OCI-LY1 (cell line): ENCODE results near the gene GRIK3.

ENCODE experiments used
- H2AFZ ChIP-seq: fragments of 200-600 bp; sonication (generic), shearing (Covaris generic); 2 replicates; pipeline ENCODE4 v1.6.0; 2014; ENCODE audit warnings: antibody characterized with exemption, mild to moderate bottlenecking, low read length
- H3F3A ChIP-seq: fragments of 200-600 bp; sonication (generic), shearing (Covaris generic); 2 replicates; pipeline ENCODE4 v1.6.0; 2014; ENCODE audit warnings: mild to moderate bottlenecking, antibody characterized with exemption, low read length, moderate library complexity; ENCODE audit not compliant: insufficient read depth
- H3K27ac ChIP-seq: fragments of 200-600 bp; sonication (generic); 2 replicates; pipeline ENCODE4 v1.5.1; 2014; ENCODE audit warnings: low read length, mixed run types, mild to moderate bottlenecking, low read depth; ENCODE audit not compliant: poor library complexity, severe bottlenecking
- H3K27me3 ChIP-seq: fragments of 200-600 bp; sonication (generic); 2 replicates; pipeline ENCODE4 v1.6.0; 2014; ENCODE audit warnings: antibody characterized with exemption, mild to moderate bottlenecking, low read length, moderate library complexity; ENCODE audit not compliant: insufficient read depth
- H3K36me3 ChIP-seq: fragments of 200-600 bp; sonication (generic); 2 replicates; pipeline ENCODE4 v1.6.1; 2014; ENCODE audit warnings: mild to moderate bottlenecking, antibody characterized with exemption, low read length, moderate library complexity, mixed read lengths; ENCODE audit not compliant: insufficient read depth
- H3K4me1 ChIP-seq: fragments of 200-600 bp; sonication (generic); 2 replicates; pipeline ENCODE4 v1.5.1; 2014; ENCODE audit warnings: mild to moderate bottlenecking, low read length, moderate library complexity; ENCODE audit not compliant: insufficient read depth, severe bottlenecking
- H3K4me2 ChIP-seq: fragments of 200-600 bp; sonication (generic), shearing (Covaris generic); 2 replicates; pipeline ENCODE4 v1.6.1; 2014; ENCODE audit warnings: low read length
- H3K4me3 ChIP-seq: fragments of 200-600 bp; sonication (generic); 2 replicates; pipeline ENCODE4 v1.5.1; 2014; ENCODE audit warnings: low read length, low read depth, mild to moderate bottlenecking, mixed read lengths; ENCODE audit not compliant: poor library complexity, severe bottlenecking
- H3K79me2 ChIP-seq: fragments of 200-600 bp; shearing (Covaris generic); 2 replicates; pipeline ENCODE4 v1.6.1; 2016; ENCODE audit warnings: mixed run types, low read length, mixed read lengths; ENCODE audit not compliant: insufficient read depth
- H3K9ac ChIP-seq: fragments of 200-600 bp; sonication (generic), shearing (Covaris generic); 2 replicates; pipeline ENCODE4 v1.6.1; 2014; ENCODE audit warnings: mild to moderate bottlenecking, low read length, mixed read lengths
- H3K9me2 ChIP-seq: fragments of 200-600 bp; sonication (generic), shearing (Covaris generic); 2 replicates; pipeline ENCODE4 v1.6.1; 2014; ENCODE audit warnings: low read depth, mild to moderate bottlenecking, low read length, mixed read lengths
- H3K9me3 ChIP-seq: fragments of 200-600 bp; shearing (Covaris generic); 2 replicates; pipeline ENCODE4 v1.6.1; 2014; ENCODE audit warnings: low read length, mixed read lengths
- H4K20me1 ChIP-seq: fragments of 200-600 bp; sonication (generic), shearing (Covaris generic); 2 replicates; pipeline ENCODE4 v1.6.0; 2016; ENCODE audit warnings: mild to moderate bottlenecking, low read length; ENCODE audit not compliant: insufficient read depth
- EZH2 ChIP-seq: fragments of 200-600 bp; sonication (generic), shearing (Covaris generic); IDR thresholded peaks from 2 replicates; pipeline ENCODE4 v1.8.0; 2017; ENCODE audit warnings: borderline replicate concordance, mixed run types, mild to moderate bottlenecking, antibody characterized with exemption, low read length, moderate library complexity, mixed read lengths
- TF ChIP-seq, protein P1 (sequence below): fragments of 200-600 bp; sonication (generic), shearing (Covaris generic); IDR thresholded peaks from 2 replicates; pipeline ENCODE4 v1.5.1; 2017; ENCODE audit warnings: mild to moderate bottlenecking, antibody characterized with exemption, low read length, moderate library complexity, mixed read lengths

Gene GRIK3

DNA sequence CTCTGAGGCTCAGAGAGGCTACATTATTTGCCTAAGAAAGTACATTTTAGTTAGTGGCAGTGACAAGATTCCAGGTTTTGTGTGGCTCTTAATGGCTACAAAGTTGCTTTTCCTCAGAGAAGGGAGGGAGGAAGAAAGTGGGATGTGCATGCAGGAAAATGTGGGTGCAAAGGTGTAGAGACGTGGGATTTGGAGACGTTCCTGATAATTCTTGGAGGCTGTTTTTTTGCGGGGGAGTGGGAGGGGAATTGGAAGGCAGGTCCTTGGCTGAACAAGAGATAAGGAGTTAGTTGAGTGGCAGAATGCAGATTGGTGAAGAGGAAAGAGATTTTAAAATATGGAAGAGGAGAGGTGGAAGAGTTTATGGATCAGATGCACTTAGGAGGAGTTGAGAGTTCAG, 258.1 kb downstream of the GRIK3 start:
- no peak overlapping the region for H3K27ac ChIP-seq
- no peaks in the 10 kb centered on the region for H3K4me1 ChIP-seq
- TF ChIP-seq, protein P1, sequence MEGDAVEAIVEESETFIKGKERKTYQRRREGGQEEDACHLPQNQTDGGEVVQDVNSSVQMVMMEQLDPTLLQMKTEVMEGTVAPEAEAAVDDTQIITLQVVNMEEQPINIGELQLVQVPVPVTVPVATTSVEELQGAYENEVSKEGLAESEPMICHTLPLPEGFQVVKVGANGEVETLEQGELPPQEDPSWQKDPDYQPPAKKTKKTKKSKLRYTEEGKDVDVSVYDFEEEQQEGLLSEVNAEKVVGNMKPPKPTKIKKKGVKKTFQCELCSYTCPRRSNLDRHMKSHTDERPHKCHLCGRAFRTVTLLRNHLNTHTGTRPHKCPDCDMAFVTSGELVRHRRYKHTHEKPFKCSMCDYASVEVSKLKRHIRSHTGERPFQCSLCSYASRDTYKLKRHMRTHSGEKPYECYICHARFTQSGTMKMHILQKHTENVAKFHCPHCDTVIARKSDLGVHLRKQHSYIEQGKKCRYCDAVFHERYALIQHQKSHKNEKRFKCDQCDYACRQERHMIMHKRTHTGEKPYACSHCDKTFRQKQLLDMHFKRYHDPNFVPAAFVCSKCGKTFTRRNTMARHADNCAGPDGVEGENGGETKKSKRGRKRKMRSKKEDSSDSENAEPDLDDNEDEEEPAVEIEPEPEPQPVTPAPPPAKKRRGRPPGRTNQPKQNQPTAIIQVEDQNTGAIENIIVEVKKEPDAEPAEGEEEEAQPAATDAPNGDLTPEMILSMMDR = no peak
- TF ChIP-seq EZH2 = no peak
- H3K4me3 ChIP-seq = no peak overlapping the region
- no peak overlapping the region for H3K4me2 ChIP-seq
- no peaks in the 10 kb centered on the region for H3K79me2 ChIP-seq
- no peaks in the 10 kb centered on the region for H3K36me3 ChIP-seq
- no peaks in the 10 kb centered on the region for H3K27me3 ChIP-seq
- no peaks in the 10 kb centered on the region for H3K9me3 ChIP-seq
- H3K9ac ChIP-seq = no peak overlapping the region
- no peaks in the 10 kb centered on the region for H4K20me1 ChIP-seq
- H2AFZ ChIP-seq = no peak overlapping the region
- H3F3A ChIP-seq = no peaks in the 10 kb centered on the region
- no peaks in the 10 kb centered on the region for H3K9me2 ChIP-seq

DNA sequence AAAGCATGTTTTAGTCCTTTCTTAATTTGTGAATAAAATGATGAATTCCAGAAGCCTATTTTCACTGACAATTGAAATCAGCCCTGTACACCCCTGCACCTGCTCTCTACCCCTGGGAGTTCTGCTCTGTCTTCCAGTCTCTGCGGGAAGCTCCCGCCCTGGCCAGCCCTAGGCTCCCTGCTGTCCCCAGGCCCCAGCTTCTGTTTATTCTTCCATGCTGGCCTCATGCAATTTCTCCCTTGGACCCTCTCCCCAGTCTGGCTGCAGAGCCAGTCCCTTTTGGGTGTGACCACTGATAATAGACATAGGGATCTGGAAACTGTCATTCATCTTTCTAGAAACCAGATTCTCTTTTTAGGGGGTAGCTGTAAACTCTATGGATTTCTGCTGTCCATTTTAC, 258.6 kb downstream of the GRIK3 start:
- Histone ChIP-seq H3K27ac (no peak overlapping the region), H3K9me2 (no peaks in the 10 kb centered on the region), H3K36me3 (no peaks in the 10 kb centered on the region), H2AFZ (no peak overlapping the region), H4K20me1 (no peaks in the 10 kb centered on the region), H3K4me1 (no peaks in the 10 kb centered on the region), H3K4me3 (no peak overlapping the region), H3K4me2 (no peak overlapping the region), H3K9me3 (no peaks in the 10 kb centered on the region), H3F3A (no peaks in the 10 kb centered on the region), H3K27me3 (no peaks in the 10 kb centered on the region), H3K9ac (no peak overlapping the region), H3K79me2 (no peaks in the 10 kb centered on the region)
- TF ChIP-seq, protein P1 = no peak
- TF ChIP-seq EZH2 = no peak

DNA sequence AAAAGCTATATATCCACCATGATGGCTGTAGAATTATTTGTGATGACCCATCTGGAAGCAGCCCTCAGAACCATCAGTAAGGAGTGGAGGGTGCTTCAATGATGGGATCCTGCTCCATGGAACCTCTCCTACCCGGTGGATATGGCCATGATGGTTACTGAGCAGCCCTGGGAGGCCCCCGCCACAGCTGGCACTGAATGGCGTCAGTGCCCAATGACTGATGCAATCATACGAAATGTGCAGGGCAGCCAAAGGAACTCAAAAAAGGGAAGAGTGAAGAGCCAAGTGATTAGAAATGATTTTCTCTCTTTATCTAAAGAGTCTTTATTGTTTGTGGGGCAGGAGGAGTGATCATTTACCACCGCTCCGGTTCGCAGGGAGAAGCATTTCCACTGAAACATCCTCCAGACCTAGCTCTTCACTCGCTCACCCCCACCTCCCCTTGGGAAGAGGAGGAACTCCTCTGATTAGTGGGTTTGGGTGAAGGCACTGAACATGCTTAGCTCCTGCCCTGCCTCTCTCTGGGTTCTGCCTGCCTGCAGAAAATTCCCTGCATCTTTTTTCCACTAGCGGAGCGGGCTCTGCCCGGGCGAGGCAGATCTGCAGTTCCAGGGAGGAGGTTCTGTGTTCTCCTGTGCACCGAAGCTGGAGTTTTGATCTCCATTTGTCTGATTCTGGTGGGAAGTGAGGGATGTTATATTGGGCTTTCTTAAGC, 260.3 kb downstream of the GRIK3 start:
- Histone ChIP-seq H2AFZ (no peak overlapping the region), H3K36me3 (no peaks in the 10 kb centered on the region)
- TF ChIP-seq, protein P1 = no peak
- TF ChIP-seq EZH2 = no peak

More for the DNA sequence above, 260.3 kb downstream of the GRIK3 start:
- H3K9ac ChIP-seq = no peak overlapping the region
- H3K27ac ChIP-seq = no peak overlapping the region
- no peaks in the 10 kb centered on the region for H3K9me2 ChIP-seq
- H3K9me3 ChIP-seq = no peaks in the 10 kb centered on the region
- no peaks in the 10 kb centered on the region for H3K79me2 ChIP-seq
- no peak overlapping the region for H3K4me3 ChIP-seq
- no peaks in the 10 kb centered on the region for H3K27me3 ChIP-seq
- H4K20me1 ChIP-seq = no peaks in the 10 kb centered on the region
- H3K4me2 ChIP-seq = no peak overlapping the region
- H3F3A ChIP-seq = no peaks in the 10 kb centered on the region
- no peaks in the 10 kb centered on the region for H3K4me1 ChIP-seq
